Measurements from ENCODE around the gene CHRNB2.

The CHRNB2 gene

GRCh38 chr1:154609398-154610380, 42.1 kb downstream of the CHRNB2 start:
- FAIRE-seq, result no peak
- no peak for DNase-seq (ENCODE audit: low spot score)

DNA sequence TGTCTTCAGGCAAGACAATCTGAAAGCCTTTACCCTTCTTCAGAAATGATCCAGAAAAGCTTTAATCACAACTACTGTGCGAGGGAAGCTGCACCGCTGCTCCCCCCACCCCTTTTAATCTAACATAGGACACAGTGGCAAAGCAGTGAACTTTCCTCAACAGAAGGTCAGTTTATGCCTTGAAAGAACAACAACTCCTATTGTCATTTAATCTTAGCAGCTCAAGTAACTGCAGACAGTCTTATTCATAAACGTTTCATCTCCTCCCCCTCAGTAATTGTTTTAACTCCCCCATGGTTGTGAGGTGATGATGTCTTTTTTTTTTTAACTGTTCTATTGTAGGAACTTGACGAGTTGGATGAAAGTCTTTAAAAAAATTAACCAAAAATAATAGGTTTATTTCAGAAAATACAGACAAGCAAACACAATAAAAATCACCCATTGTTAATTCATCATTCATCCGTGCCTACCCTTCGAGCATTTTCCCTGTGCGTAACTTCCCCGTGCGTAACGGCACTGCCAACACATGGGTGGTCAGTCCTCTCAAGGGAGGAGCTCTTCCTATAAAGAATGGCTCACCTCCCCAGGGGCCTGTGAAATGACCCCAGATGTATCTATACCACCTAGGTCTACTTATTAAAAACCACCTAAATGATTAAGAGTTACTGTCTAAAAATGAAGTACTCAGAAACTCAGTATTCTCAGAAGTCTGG, 43.7 kb downstream of the CHRNB2 start:
- FAIRE-seq (no peak), DNase-seq (ENCODE audit: low spot score) (no peak)

- DNase-seq (ENCODE audit: low spot score) (no peak), FAIRE-seq (no peak)
These were observed 46.7 kb downstream of the CHRNB2 start for GRCh38 chr1:154614247-154614646.

- no peak for FAIRE-seq
- DNase-seq (ENCODE audit: low spot score), result no peak
These were observed 47.3 kb downstream of the CHRNB2 start for GRCh38 chr1:154614901-154615300.

DNA sequence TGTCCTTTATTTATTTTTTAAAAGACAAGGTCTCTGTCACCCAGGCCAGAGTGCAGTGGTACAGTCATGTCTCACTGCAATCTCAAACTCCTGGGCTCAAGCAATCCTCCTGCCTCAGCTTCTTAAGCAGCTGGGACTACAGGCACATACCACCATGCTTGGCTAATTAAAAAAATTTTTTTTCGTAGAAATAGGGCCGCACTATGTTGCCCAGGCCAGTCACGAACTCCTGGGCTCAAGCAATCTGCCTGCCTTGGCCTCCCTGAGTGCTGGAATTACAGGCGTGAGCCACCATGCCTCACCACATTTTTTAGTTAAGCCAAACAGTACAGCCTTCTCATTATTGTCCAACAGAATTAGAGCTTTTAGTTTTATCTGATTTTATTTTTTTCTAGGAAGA, 47.8 kb downstream of the CHRNB2 start:
- no peak for DNase-seq (ENCODE audit: low spot score)
- FAIRE-seq, result no peak

DNA sequence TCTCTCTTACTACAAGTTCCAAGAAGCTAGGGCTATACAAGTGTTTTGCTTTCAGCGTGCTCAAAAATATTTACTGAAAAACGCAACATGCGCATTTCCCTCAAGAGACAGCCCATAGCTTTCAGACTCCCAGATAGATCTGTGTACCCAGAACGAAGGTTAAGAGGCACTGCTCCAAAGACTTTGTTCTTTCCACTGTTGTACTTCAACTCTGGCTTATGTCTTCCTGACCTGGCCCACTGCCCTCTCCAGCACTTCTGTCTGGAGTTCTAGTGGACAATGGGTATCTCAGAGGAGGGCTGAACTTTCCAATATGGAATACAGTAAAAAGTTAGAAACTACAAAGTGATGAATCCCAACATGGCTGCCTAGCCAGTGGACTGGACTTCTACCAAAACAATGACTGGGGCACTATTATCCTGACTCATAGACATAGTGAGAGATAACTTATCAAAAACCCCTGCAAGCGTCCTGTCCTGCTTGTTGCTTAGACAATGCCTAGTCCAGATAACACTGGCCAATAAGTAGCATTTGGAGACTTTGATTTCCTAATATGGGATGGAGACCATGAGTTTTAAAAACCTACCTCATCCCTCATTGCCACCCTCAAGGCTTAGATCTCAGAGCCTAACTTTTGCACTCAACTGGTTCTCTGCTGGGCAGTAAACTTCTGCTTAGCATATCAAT, 49.2 kb downstream of the CHRNB2 start:
- FAIRE-seq, result no peak
- no peak for DNase-seq (ENCODE audit: low spot score)

GRCh38 chr1:154619181-154619948, 51.8 kb downstream of the CHRNB2 start:
- DNase-seq (ENCODE audit: low spot score), result no peak
- no peak for FAIRE-seq

DNA sequence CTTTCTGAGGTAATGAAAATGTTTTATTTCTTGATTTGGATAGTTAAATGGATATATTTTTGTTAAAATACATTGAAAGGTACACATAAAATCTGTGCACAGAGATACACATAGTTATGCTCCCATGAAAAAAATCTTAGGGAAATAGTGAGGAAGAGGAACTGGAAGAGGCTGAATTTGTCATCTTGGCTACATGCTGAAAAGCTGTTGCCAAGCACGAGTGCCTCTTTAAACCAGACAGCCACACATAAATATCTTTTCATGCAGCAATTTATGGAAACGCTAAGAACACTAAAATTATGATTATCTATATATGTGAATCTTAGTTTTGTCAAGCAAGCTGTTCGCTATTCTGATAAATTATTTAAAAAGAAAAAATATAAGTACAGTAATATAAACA, 53.2 kb downstream of the CHRNB2 start:
- FAIRE-seq, result no peak
- DNase-seq (ENCODE audit: low spot score), result no peak

DNA sequence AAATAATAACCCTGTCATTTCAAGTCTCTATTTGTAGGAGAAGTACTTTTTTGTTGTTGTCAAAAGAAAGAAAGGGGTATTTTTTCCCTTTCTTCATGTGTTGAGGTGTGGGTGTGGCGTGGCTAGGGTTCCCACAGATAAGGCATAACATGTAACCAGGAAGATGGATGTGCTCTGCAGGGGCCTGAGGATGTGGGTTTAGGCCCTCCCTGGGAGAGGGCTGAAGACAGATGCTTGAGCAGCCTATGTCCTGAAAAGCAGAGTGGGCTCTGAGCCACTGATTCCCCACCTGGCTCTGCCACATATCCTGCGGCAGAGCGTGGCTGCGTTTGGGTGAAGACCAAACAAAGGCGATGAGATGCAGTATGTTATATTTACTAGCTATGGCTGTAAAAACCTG, 54.3 kb downstream of the CHRNB2 start:
- no peak for FAIRE-seq

DNA sequence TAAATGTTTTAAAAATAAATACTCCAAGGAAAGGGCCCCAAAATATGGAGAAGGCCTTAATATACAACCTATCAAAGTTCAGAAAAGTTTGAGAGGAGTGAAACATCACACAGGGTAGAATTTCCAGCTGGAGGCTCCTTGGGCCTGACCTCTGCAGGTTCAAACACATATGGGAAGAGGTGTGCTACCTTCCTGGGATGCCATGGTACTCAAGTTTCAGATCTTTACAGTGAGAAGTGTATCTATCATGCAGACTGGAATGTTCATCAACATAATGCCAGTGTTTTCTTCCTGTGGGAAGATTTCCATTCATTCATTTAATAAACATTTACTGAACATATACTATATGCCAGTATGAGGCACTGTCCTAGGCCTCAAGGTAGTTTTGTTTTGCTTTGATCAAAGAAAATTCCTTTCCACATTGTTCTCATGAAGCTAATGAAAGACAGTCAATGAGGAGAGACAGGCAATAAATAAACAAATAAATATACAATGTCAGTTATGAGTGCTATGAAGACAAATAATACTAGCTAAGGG, 55.0 kb downstream of the CHRNB2 start:
- FAIRE-seq, result no peak
- no peak for DNase-seq (ENCODE audit: low spot score)

More for the DNA sequence above, 54.3 kb downstream of the CHRNB2 start:
- DNase-seq (ENCODE audit: low spot score), result no peak

GRCh38 chr1:154623358-154623757, 55.8 kb downstream of the CHRNB2 start:
- FAIRE-seq, result no peak
- no peak for DNase-seq (ENCODE audit: low spot score)

- FAIRE-seq (no peak), DNase-seq (ENCODE audit: low spot score) (no peak)
These were observed 57.4 kb downstream of the CHRNB2 start for GRCh38 chr1:154624746-154625643.

DNA sequence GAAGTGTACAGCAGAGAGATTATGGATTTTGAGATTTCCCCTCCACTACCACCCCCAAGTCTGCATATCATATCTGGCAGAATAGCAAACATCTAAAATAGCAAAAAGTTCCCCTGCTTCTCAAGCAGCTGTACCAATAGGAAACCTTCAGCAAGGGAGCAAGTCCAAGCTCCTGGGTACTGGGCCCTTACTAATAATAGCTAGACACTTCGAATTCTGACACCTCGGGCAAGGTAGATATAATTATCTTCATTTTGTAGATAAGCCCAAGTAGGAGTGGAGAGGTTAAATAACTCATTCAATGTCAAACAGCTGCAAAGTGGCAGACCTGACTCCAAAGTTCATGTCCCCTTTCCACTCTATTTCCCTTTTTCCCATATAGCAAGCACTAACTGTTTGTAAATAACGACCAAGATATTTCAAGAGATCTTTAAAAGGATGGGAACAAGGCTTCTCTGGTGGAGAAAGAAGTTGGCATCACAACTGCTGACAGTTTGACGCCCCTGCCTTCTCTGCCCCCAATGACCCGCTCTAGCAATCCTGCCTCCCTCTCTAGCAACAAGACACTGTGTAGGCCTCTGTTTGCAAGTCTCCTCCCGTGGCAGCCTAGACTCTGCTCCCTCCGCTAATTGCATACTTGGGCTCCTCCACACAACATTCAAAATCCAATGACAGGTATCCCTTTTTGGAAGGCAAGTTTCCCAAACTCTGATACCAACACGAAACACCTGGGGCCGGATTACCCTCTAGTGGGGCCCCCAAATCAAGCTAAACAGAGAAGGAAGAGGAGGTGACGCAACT, 59.1 kb downstream of the CHRNB2 start:
- FAIRE-seq (no peak), DNase-seq (ENCODE audit: low spot score) (no peak)

GRCh38 chr1:154627257-154628120, 59.9 kb downstream of the CHRNB2 start:
- DNase-seq (ENCODE audit: low spot score), result peak; percentile 87
- FAIRE-seq, result no peak

GRCh38 chr1:154628121-154628405, 60.5 kb downstream of the CHRNB2 start:
- DNase-seq (ENCODE audit: low spot score), result no peak
- no peak for FAIRE-seq

GRCh38 chr1:154629061-154629674, 61.6 kb downstream of the CHRNB2 start:
- DNase-seq (ENCODE audit: low spot score) (no peak), FAIRE-seq (no peak)
